Skeletal muscle tissue (tissue), 4 donors: ENCODE data around the gene INTS6L. TPM values are rescaled to one million over a fixed set of nuclear protein-coding genes. Genes with fewer than 3 reads are reported as not detected.

Experiments used
- H3K27ac ChIP-seq: one replicate; pipeline ENCODE4 v1.7.0; 2013; ENCODE audit warnings: mild to moderate bottlenecking, low read depth, low read length, inconsistent platforms
- H3K27me3 ChIP-seq, 3 donors: one replicate each; pipeline ENCODE4 v1.7.0; 2013; ENCODE audit warnings: low read length in 3 of 3; ENCODE audit not compliant: control insufficient read depth in 3 of 3, insufficient read depth in 3 of 3
- H3K36me3 ChIP-seq, 3 donors: one replicate each; pipeline ENCODE4 v1.7.0; 2013; ENCODE audit warnings: low read length in 3 of 3; ENCODE audit not compliant: control insufficient read depth in 3 of 3, insufficient read depth in 3 of 3
- H3K4me1 ChIP-seq, 3 donors: one replicate each; pipeline ENCODE4 v1.7.0; 2013; ENCODE audit warnings: low read length in 3 of 3, mild to moderate bottlenecking in 3 of 3; ENCODE audit not compliant: control insufficient read depth in 3 of 3, insufficient read depth in 3 of 3
- H3K4me3 ChIP-seq, 3 donors: one replicate each; pipeline ENCODE4 v1.7.0; 2013; ENCODE audit warnings: low read length in 3 of 3
- H3K9ac ChIP-seq, 3 donors: one replicate each; pipeline ENCODE4 v1.7.0; 2013; ENCODE audit warnings: low read length in 3 of 3, mild to moderate bottlenecking in 3 of 3, moderate library complexity in 2 of 3, low read depth in 1 of 3
- H3K9me3 ChIP-seq, 3 donors: one replicate each; pipeline ENCODE4 v1.7.0; 2013; ENCODE audit warnings: low read length in 3 of 3; ENCODE audit not compliant: control insufficient read depth in 3 of 3
- total RNA-seq: library from RNA; depleted of rRNA; stranded (reverse); fragments of >200 nt; gene quantifications from one replicate; pipeline ENCODE4 v1.2.3, GENCODE V29; 2014
- donor health status: Osteomylitis.

The INTS6L gene
- total RNA-seq, 1 donor from 2014 or later: 11.5 TPM

- Histone ChIP-seq H3K4me3 (peak overlapping the region in 1 of 3 donors; percentile 22), H3K27ac (no peak overlapping the region), H3K27me3 (peaks cover 0 to 6% (median 0%) of the 10 kb centered on the region in 3 donors), H3K9ac (peak overlapping the region in 1 of 3 donors; percentile 2), H3K9me3 (no peaks in the 10 kb centered on the region), H3K36me3 (no peaks in the 10 kb centered on the region), H3K4me1 (peaks cover 0 to 4% (median 0%) of the 10 kb centered on the region in 3 donors)
Observed at GRCh38 chrX:135522878-135523693, 2.6 kb downstream of the INTS6L start.

GRCh38 chrX:135528254-135528653 is 7.8 kb downstream of the INTS6L start:
- Histone ChIP-seq H3K36me3 (no peaks in the 10 kb centered on the region), H3K4me3 (no peak overlapping the region), H3K9ac (no peak overlapping the region), H3K27ac (no peak overlapping the region), H3K4me1 (no peaks in the 10 kb centered on the region), H3K9me3 (no peaks in the 10 kb centered on the region), H3K27me3 (no peaks in the 10 kb centered on the region)

GRCh38 chrX:135528756-135529155 is 8.3 kb downstream of the INTS6L start:
- H3K27me3 ChIP-seq: no peaks in the 10 kb centered on the region
- H3K4me1 ChIP-seq: no peaks in the 10 kb centered on the region
- no peak overlapping the region for H3K9ac ChIP-seq
- H3K4me3 ChIP-seq: no peak overlapping the region
- no peaks in the 10 kb centered on the region for H3K36me3 ChIP-seq
- H3K27ac ChIP-seq: no peak overlapping the region
- H3K9me3 ChIP-seq: no peaks in the 10 kb centered on the region

GRCh38 chrX:135530097-135530496 is 9.6 kb downstream of the INTS6L start:
- H3K27me3 ChIP-seq: no peaks in the 10 kb centered on the region
- H3K9ac ChIP-seq: no peak overlapping the region
- no peaks in the 10 kb centered on the region for H3K9me3 ChIP-seq
- H3K4me3 ChIP-seq: no peak overlapping the region
- H3K4me1 ChIP-seq: no peaks in the 10 kb centered on the region
- no peaks in the 10 kb centered on the region for H3K36me3 ChIP-seq
- no peak overlapping the region for H3K27ac ChIP-seq

- no peaks in the 10 kb centered on the region for H3K9me3 ChIP-seq
- no peak overlapping the region for H3K4me3 ChIP-seq
- no peaks in the 10 kb centered on the region for H3K36me3 ChIP-seq
- no peak overlapping the region for H3K9ac ChIP-seq
- H3K4me1 ChIP-seq: no peaks in the 10 kb centered on the region
- no peak overlapping the region for H3K27ac ChIP-seq
- H3K27me3 ChIP-seq: no peaks in the 10 kb centered on the region
Observed at GRCh38 chrX:135531813-135532212, 11.4 kb downstream of the INTS6L start.

GRCh38 chrX:135535077-135535940 is 14.8 kb downstream of the INTS6L start:
- H3K4me1 ChIP-seq: no peaks in the 10 kb centered on the region
- H3K27me3 ChIP-seq: no peaks in the 10 kb centered on the region
- no peak overlapping the region for H3K27ac ChIP-seq
- no peak overlapping the region for H3K4me3 ChIP-seq
- H3K36me3 ChIP-seq: no peaks in the 10 kb centered on the region
- H3K9ac ChIP-seq: no peak overlapping the region
- H3K9me3 ChIP-seq: no peaks in the 10 kb centered on the region

GRCh38 chrX:135536877-135537276 is 16.4 kb downstream of the INTS6L start:
- H3K4me1 ChIP-seq: no peaks in the 10 kb centered on the region
- no peak overlapping the region for H3K27ac ChIP-seq
- no peak overlapping the region for H3K9ac ChIP-seq
- no peaks in the 10 kb centered on the region for H3K36me3 ChIP-seq
- no peaks in the 10 kb centered on the region for H3K27me3 ChIP-seq
- no peak overlapping the region for H3K4me3 ChIP-seq
- no peaks in the 10 kb centered on the region for H3K9me3 ChIP-seq

GRCh38 chrX:135541351-135541750 is 20.9 kb downstream of the INTS6L start:
- Histone ChIP-seq H3K36me3 (no peaks in the 10 kb centered on the region), H3K4me1 (peaks cover 0 to 5% (median 0%) of the 10 kb centered on the region in 3 donors), H3K9ac (no peak overlapping the region), H3K27ac (no peak overlapping the region), H3K4me3 (no peak overlapping the region), H3K27me3 (no peaks in the 10 kb centered on the region), H3K9me3 (no peaks in the 10 kb centered on the region)

GRCh38 chrX:135543172-135543571 is 22.7 kb downstream of the INTS6L start:
- no peak overlapping the region for H3K4me3 ChIP-seq
- no peak overlapping the region for H3K9ac ChIP-seq
- H3K9me3 ChIP-seq: no peaks in the 10 kb centered on the region
- peaks cover 0 to 5% (median 0%) of the 10 kb centered on the region in 3 donors for H3K4me1 ChIP-seq
- H3K27ac ChIP-seq: no peak overlapping the region
- H3K36me3 ChIP-seq: no peaks in the 10 kb centered on the region
- no peaks in the 10 kb centered on the region for H3K27me3 ChIP-seq

GRCh38 chrX:135543924-135544323 is 23.5 kb downstream of the INTS6L start:
- H3K4me1 ChIP-seq: peaks cover 0 to 5% (median 0%) of the 10 kb centered on the region in 3 donors
- no peak overlapping the region for H3K4me3 ChIP-seq
- no peak overlapping the region for H3K9ac ChIP-seq
- H3K27me3 ChIP-seq: no peaks in the 10 kb centered on the region
- no peaks in the 10 kb centered on the region for H3K9me3 ChIP-seq
- no peaks in the 10 kb centered on the region for H3K36me3 ChIP-seq
- no peak overlapping the region for H3K27ac ChIP-seq
